HepG2 (cell line): Measurements from ENCODE around the gene DHX30. TPM values are rescaled to one million over a fixed set of nuclear protein-coding genes. Genes with fewer than 3 reads are reported as not detected.

Source experiments
- ADNP ChIP-seq: sonication (generic); formaldehyde crosslinking; IDR thresholded peaks from 2 replicates; pipeline ENCODE4 v1.4.0; 2020; ENCODE audit warnings: missing genetic modification reagents
- ASH2L ChIP-seq: fragments of 300-600, 200-600 bp; sonication (generic); IDR thresholded peaks from 2 replicates; pipeline ENCODE4 v1.7.0; 2017; ENCODE audit warnings: low read depth, mild to moderate bottlenecking, moderate library complexity, mixed read lengths, low read length; ENCODE audit not compliant: insufficient read length
- DNMT3B ChIP-seq: conservative IDR thresholded peaks from 2 replicates; pipeline ENCODE4 v1.6.1; 2016; ENCODE audit warnings: missing biosample characterization, control low read depth
- ETS1 ChIP-seq: sonication (generic); formaldehyde crosslinking; IDR thresholded peaks from 2 replicates; pipeline ENCODE4 v1.4.0; 2020; ENCODE audit warnings: missing genetic modification reagents
- FOXP1 ChIP-seq, 2 experiments: fragments of 450-650 bp in 1 of 2; IDR thresholded peaks; 2 replicates each; pipeline ENCODE4 v1.6.1; 2017 to 2018; ENCODE audit warnings: antibody characterized with exemption in 1 of 2
- GTF3A ChIP-seq: sonication (generic); formaldehyde crosslinking; conservative IDR thresholded peaks from 2 replicates; pipeline ENCODE4 v1.4.0; 2020; ENCODE audit warnings: mild to moderate bottlenecking, missing genetic modification reagents
- KAT7 ChIP-seq: IDR thresholded peaks from 2 replicates; pipeline ENCODE4 v1.6.1; 2018; ENCODE audit warnings: borderline replicate concordance, missing compliant biosample characterization
- KLF16 ChIP-seq, 2 experiments: sonication (generic) in 1 of 2; formaldehyde crosslinking in 1 of 2; IDR thresholded peaks; 2 replicates each; pipeline versions ENCODE4 v1.6.1 to v1.8.0; 2016 to 2023; ENCODE audit warnings: missing genetic modification reagents in 2 of 2, missing compliant biosample characterization in 1 of 2
- MTA3 ChIP-seq: sonication (generic); formaldehyde crosslinking; IDR thresholded peaks from 2 replicates; pipeline ENCODE4 v1.4.0; 2020; ENCODE audit warnings: missing genetic modification reagents
- NFIC ChIP-seq: IDR thresholded peaks from 2 replicates; pipeline ENCODE4 v1.6.1; 2012; ENCODE audit warnings: mild to moderate bottlenecking, low read length, inconsistent platforms
- PCBP2 ChIP-seq: fragments of 200-400 bp; formaldehyde crosslinking; optimal IDR thresholded peaks from 2 replicates; pipeline ENCODE3; 2018; ENCODE audit warnings: low read length, low read depth; ENCODE audit not compliant: poor library complexity, severe bottlenecking
- TAF15 ChIP-seq: fragments of 200-400 bp; formaldehyde crosslinking; IDR thresholded peaks from one replicate; pipeline ENCODE4 v1.6.1; 2018; ENCODE audit warnings: mild to moderate bottlenecking, low read depth, low read length; ENCODE audit not compliant: poor library complexity, severe bottlenecking
- TFDP1 ChIP-seq: IDR thresholded peaks from 2 replicates; pipeline ENCODE4 v1.6.1; 2016; ENCODE audit warnings: missing compliant biosample characterization, missing genetic modification reagents, borderline replicate concordance
- YY1 ChIP-seq: IDR thresholded peaks from 2 replicates; pipeline ENCODE4 v1.6.1; 2011; ENCODE audit warnings: low read length, low read depth, moderate library complexity, mild to moderate bottlenecking; ENCODE audit not compliant: insufficient read depth, insufficient replicate concordance
- ZBTB7B ChIP-seq: sonication (generic); formaldehyde crosslinking; IDR thresholded peaks from 2 replicates; pipeline ENCODE4 v1.4.0; 2020; ENCODE audit warnings: missing genetic modification reagents
- ZFAT ChIP-seq: sonication (generic); formaldehyde crosslinking; conservative IDR thresholded peaks from 2 replicates; pipeline ENCODE4 v1.8.1; 2023; ENCODE audit warnings: missing genetic modification reagents, inconsistent platforms
- ZNF101 ChIP-seq: sonication (generic); formaldehyde crosslinking; IDR thresholded peaks from 2 replicates; pipeline ENCODE4 v1.4.0; 2020; ENCODE audit warnings: mild to moderate bottlenecking, low read depth, missing genetic modification reagents, borderline replicate concordance
- ZNF121 ChIP-seq: sonication (generic); formaldehyde crosslinking; IDR thresholded peaks from 2 replicates; pipeline ENCODE4 v1.5.0; 2020; ENCODE audit warnings: mild to moderate bottlenecking, missing genetic modification reagents
- ZNF124 ChIP-seq: sonication (generic); formaldehyde crosslinking; IDR thresholded peaks from 2 replicates; pipeline ENCODE4 v1.4.0; 2020; ENCODE audit warnings: missing genetic modification reagents
- ZNF550 ChIP-seq: sonication (generic); formaldehyde crosslinking; IDR thresholded peaks from 2 replicates; pipeline ENCODE4 v1.4.0; 2020; ENCODE audit warnings: mild to moderate bottlenecking, missing genetic modification reagents, borderline replicate concordance
- ZNF629 ChIP-seq: sonication (generic); formaldehyde crosslinking; conservative IDR thresholded peaks from 2 replicates; pipeline ENCODE4 v1.5.0; 2020; ENCODE audit warnings: missing genetic modification reagents
- ZNF687 ChIP-seq: sonication (generic); formaldehyde crosslinking; IDR thresholded peaks from 2 replicates; pipeline ENCODE4 v1.5.1; 2020; ENCODE audit warnings: mild to moderate bottlenecking, missing genetic modification reagents, moderate library complexity
- ZSCAN22 ChIP-seq: sonication (generic); formaldehyde crosslinking; IDR thresholded peaks from 2 replicates; pipeline ENCODE4 v1.4.0; 2020; ENCODE audit warnings: mild to moderate bottlenecking, missing genetic modification reagents
- ZSCAN25 ChIP-seq: sonication (generic); formaldehyde crosslinking; IDR thresholded peaks from 2 replicates; pipeline ENCODE4 v1.8.0; 2022; ENCODE audit warnings: mild to moderate bottlenecking, missing genetic modification reagents
- polyA plus RNA-seq, 8 experiments: library from polyadenylated mRNA; depleted of rRNA in 3 of 8; stranded (reverse) in 7 of 8; unstranded in 1 of 8; fragments of >200 nt; fragmentation: Illumina TruSeq in 4 of 8; extraction: Trizol in 4 of 8; gene quantifications; 2 replicates each; pipeline versions ENCODE4 v1.2.1 to v1.2.3, GENCODE V29; 2011 to 2016; ENCODE audit warnings: low read depth in 4 of 8, missing spikeins in 1 of 8, mixed read lengths in 1 of 8; ENCODE audit not compliant: insufficient read depth in 1 of 8
- total RNA-seq, 5 experiments: library from RNA; depleted of rRNA; stranded (reverse); fragments of >200 nt; fragmentation: Illumina TruSeq; extraction: Trizol; gene quantifications; 2 replicates each; pipeline ENCODE4 v1.2.3, GENCODE V29; 2016; ENCODE audit warnings: low read depth in 1 of 5

The DHX30 gene
- total and polyA plus RNA-seq, 2 of the 13 experiments (the other 11 are each of a cell fraction or from before 2014, with no cell fraction given): 30.6 to 59.4 TPM

- TF ChIP-seq YY1: peak; percentile 77
- no peak for TF ChIP-seq ZNF124 (CRISPR knock-in tag)
- no peak; the same call in 1 of the 2 replicates for TF ChIP-seq NFIC
- peak; percentile 53; the same call in 1 of the 2 replicates for TF ChIP-seq ZNF121 (CRISPR knock-in tag)
- no peak for TF ChIP-seq PCBP2
- TF ChIP-seq FOXP1 (IDR thresholded peaks at IDR 0.05): no peak
- TF ChIP-seq FOXP1 (CRISPR knock-in tag; IDR thresholded peaks at IDR 0.05): 0 out of 2 replicates have a peak, but pooled peaks have one; percentile 10
- peak; percentile 86 for TF ChIP-seq TFDP1
- no peak for TF ChIP-seq ADNP (CRISPR knock-in tag)
- peak; percentile 77; the same call in 1 of the 2 replicates for TF ChIP-seq ZSCAN25 (CRISPR knock-in tag)
- no peak; the same call in 1 of the 2 replicates for TF ChIP-seq KAT7 (CRISPR knock-in tag)
- TF ChIP-seq DNMT3B: no peak
- no peak for TF ChIP-seq ZSCAN22
- no peak for TF ChIP-seq MTA3
- TF ChIP-seq ZNF629 (CRISPR knock-in tag): peak; percentile 44; the same call in 1 of the 2 replicates
- peak; percentile 65; the same call in 1 of the 2 replicates for TF ChIP-seq ZBTB7B (CRISPR knock-in tag)
- TF ChIP-seq ZNF550 (CRISPR knock-in tag): no peak
- no peak for TF ChIP-seq ETS1 (CRISPR knock-in tag)
- TF ChIP-seq ZNF687: peak; percentile 90
- TF ChIP-seq ASH2L: peak; percentile 79
- no peak for TF ChIP-seq GTF3A
- no peak for TF ChIP-seq ZNF101 (CRISPR knock-in tag)
- TF ChIP-seq ZFAT (CRISPR knock-in tag): no peak
- peak in 1 of 2 experiments; percentile 78; a peak in 1 of 4 replicates for TF ChIP-seq KLF16 (CRISPR knock-in tag; IDR thresholded peaks at IDR 0.05)
- peak; percentile 13 for TF ChIP-seq TAF15
Measured at GRCh38 chr3:47781685-47782445, 21.1 kb upstream of the DHX30 start, which contains the start of gene SMARCC1 (continued).
